GM19455 (cell line): Measurements from ENCODE around the gene KRT3.
"Not testable (repeated sequence)": the region's sequence is repeated elsewhere in the genome, so short reads cannot be mapped to it uniquely, and the experiment has no call there.

Source experiments
- ATAC-seq: cut with Tn5 transposase; IDR thresholded peaks from one replicate; pipeline ENCODE4 v1.9.1; 2021; ENCODE audit not compliant: unreplicated experiment

Gene KRT3

DNA sequence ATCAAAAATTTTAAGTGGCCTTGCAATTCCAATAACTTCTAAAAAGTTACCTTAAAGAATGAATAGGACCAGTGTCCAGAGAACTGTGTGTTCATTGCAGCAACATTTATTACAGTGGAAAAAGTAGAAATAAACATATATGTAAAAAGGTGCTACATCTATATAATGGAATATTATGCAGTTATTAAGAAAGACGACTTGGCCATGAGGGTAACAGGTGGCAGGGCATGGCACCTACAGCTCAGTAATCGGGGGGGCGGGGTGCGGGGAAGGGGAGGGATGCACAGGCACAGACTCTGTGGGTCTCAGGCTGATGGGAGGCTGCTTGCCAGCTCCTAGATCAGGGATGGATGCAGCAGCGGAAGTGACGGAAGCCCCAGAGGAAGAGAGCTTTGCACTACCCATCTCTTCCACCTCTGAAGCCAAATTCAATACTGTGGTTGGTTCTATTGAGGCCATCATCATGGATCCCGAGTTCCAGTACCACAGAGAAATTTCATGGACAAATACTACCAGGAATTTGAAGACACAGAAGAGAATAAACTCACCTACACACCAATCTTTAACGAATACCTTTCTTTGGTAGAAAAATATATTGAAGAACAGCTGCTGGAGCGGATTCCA is 32.8 kb downstream of the KRT3 start:
- ATAC-seq = no peak

DNA sequence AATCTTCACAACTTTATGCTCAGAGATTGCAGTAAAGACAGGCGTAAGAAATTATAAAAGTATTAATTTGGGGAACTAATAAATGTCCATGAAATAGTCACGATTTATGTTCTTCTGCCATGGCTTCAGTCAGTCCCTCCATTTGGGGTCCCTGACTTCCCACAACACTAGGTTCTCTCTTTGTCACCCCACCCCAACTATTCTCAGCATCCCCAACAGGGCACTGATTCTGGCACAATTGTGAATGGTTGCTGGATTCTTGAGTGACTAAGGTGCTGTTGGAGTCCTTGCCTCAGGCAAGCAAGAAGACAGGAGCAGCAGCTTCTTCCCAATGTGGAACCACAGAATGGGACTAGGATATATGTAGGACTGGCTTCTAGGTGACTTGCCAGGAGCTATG is 34.1 kb downstream of the KRT3 start:
- ATAC-seq = no peak

DNA sequence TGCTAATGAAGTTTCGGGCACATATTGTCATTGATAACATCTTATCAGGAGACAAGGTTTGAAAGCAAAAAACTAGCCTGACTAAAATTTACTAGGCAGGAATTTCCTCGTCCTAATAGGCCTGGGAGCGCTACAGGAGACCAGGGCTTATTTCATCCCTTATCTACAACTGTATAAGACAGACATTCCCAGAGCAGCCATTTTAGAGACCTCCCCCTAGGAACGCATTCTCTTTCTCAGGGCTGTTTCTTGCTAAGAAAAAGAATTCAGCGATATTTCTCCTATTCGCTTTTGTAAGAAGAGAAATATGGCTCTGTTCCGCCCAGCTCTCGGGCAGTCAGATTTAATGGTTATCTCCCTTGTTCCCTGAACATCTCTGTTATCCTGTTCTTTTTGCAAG is 34.7 kb downstream of the KRT3 start:
- not testable (repeated sequence) for ATAC-seq

DNA sequence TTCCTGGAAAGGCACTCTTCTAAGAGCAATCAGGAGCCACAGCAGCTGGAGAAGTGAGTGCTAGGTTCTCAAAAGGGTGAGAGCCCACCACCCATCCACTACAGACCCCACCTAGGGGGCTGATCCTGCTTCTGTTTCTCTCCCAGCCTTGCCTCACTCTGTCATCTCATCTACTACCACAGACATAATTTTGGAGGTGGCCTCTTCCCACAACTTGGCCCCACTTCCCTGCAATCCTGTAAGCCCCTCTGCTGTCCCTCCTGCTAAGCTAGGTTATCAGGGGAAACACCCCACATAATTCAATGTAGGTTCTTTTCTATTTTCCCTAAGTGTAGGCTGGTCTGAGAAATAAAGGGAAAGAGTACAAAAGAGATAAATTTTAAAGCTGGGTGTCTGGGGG is 35.3 kb downstream of the KRT3 start:
- no peak for ATAC-seq

DNA sequence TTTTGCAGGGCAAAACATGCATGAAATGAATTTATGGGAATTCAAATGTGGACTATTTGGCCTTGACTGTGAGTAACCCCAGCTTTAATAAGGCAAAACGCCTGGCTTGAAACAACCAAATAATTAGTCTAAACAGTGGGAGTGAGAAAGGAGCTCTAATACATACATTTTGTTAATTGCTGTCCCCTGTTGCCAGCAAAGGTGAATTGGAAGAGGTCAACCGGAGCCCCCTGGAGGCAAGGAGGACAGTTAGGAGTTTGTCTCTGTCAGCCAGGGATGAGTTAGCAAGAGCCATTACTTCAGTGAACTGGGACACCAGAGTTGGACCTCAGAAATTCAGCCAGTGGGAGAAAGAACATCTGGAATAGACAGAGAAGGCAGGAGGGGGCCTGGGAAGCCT is 36.2 kb downstream of the KRT3 start:
- no peak for ATAC-seq

DNA sequence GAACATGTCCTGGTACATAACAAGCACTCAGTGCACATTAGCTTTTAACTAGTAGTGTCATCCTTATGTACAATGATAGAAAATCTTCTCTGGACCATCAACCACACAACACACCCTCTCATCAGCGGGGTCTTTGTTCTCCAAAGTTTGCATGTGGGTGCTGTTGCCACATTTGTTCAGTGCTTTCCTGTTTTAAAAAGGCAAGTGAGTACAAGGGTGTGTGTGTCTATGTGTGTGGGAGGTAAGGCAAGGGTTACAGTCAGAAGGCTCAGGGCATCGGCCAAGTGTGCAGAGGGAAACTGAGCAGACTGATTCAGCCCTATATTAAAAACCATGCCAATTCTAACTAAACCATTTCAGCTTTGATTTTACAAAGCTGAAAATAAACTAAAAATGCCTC is 36.7 kb downstream of the KRT3 start:
- ATAC-seq = no peak

DNA sequence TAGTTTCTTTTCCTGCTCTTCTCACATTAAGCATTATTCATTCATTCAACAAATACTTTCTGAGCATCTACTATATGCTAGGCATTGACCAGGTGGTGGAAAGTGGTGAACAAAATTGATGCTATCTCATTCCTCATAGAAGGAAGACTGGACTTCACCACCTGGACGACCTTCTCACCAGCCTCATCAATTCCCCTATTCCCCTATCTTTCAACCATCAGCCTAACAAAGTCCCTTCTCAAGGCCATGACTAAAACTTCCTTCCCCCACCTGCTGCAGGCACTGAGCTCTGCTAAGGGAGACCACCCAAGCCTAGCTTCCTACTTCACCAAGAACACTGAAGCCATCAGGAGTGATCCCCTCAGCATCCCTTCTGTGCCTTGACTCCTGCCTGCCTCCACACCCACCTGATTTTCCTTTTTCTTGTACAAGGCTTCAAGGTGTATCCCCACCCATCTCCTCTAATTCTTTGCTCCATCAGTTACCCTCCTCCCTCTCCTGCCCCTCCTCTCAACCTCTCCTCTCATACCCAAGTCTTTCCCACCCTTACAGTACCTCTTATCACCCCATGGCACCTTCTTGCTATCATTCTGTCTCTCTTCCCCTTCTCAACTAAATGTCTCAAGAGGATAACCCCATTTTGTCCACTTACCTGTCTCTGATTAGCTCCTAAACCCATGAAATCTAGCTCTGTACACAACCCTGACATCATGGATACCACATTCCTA is 38.3 kb downstream of the KRT3 start:
- no peak for ATAC-seq

DNA sequence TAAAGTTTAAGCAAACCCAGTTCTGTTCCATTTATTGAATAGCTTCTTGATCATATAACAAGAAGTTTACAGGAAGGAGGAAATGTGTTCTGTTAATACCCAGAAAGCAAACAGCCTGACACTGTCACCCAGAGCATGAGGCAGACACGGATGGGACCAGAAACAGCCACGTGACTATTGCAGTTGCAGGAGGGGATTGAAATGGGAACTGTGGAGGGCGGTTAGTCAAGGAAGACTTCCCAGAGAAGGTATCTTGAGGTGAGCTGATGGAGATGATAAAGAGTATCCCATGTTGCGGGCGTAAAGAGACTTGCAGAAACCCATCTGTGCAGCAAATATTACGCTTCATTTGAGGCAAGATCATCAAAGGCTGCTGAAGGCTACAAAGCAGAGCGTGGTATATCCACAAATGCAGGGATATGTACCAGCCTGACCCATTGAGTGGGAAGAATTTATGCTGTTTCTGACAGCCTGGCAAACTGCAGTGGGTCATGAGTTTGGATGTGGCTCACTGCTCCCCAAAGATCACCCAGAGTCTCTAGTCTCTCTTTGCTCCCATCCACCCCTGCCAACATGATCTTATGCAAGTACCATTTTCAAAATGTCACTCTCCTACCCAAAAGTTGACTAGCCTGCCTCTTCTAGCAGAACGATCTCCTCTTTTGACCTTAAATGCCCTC is 39.5 kb downstream of the KRT3 start:
- no peak for ATAC-seq

DNA sequence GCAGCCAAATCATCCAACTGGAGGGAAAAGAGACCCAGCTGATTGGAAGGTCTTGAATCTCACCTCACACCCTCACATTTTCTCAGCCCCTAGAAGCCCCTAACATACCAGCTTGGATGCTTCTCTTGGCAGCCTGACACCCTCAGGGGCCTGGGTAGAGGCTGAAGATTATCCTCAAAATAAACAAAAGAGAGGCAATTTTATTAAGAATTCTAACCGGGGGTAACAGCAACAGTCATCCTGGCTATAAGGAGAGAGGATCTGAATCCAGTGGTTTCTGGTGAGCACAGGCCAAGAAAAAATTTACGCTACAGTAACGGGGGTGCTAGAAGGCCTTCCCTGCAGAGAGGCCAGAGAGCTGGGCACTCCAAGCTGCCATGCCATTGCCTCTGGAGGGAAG is 40.4 kb downstream of the KRT3 start:
- ATAC-seq = no peak

DNA sequence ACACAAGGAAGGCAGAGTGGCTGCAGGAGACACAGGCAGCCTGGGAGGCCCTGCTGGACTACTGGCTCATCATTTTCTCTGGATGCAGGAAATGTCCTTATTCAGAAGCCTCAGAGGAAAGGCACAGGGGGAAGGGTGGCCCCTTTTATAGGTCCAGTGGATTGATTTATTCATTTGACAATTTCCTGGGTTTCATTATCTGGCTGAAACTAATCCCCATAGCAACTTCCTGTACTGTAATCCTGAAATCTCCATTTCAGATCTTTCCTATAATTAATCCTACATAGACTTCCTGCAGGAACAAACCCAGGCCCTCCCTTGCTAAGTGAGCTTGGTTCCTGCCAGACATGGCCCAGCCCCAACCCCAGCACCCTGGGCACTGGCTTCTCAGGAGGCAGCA is 41.8 kb downstream of the KRT3 start:
- ATAC-seq = no peak

DNA sequence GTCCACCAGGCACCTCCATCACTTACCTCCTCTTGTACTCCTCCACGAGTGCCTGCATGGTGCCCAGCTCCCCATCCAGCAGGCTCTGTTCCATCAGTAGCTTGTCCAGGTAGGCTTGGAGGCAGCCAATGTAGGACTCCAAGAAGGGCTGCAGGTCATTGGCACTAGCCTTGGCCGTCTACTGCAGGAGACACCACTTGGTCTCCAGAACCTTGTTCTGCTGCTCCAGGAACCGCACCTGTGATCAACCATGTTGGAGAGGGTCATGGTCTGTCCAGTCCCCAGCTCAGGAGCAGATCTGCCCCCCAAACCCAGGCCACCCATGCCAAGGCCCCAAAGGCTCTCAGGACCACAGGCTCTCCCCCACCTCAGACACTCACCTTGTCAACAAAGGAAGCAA is 42.6 kb downstream of the KRT3 start:
- no peak for ATAC-seq

DNA sequence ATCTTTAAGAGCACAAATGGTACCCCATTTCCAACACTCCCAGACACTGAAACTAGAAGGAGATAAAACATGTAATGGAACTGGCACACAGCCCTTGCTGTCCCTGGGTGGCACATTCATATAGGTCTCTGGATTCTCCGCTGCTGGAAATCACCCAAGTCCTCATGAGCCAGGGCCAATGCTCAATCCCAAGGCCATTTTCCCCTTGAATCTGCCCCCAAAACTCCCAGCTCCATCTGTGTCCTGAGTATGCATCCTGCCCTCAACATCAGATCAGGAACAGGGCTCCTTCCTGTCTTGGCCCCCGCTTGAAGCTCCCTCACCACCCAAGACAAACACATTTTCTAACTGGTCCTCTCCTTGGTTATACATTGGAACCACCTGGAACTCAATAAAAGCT is 43.4 kb downstream of the KRT3 start:
- no peak for ATAC-seq

DNA sequence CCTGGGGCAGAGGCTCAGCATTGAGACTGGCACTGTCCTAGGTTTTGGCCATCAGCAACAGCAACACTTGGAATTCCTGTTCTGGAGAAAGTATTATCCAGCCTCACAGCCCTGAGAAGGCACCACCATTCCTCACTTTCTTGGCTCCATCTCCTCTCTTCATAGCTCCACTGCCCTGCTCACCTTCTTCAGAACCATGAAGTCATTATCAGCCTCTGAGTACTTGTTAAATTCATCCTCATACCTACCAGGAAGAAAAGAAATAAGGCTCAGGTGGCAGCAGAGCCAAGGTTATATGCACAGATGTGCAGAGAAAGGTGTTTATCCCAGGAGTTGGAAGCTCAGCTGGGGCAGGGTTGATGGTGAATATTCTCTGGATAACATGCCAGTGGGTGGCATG is 44.1 kb downstream of the KRT3 start:
- no peak for ATAC-seq

DNA sequence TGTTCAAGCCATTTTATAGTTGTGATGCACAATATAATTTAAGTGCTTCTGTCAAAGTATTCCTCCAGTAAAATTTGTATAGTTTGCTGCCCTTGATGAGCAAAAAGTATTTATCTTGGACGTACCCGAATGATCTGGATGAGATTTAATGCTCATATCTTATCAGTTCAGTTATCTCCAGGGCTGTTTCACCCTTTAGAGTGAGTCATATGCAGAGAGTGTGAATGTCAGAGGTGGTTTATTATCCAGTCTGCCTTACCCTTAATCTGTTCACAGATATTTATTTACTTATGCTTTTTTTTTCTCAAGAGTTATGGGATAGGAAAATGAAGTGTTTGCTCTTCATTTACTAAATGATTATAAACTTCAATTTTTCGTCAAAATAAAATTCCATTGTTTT is 45.4 kb downstream of the KRT3 start:
- not testable (repeated sequence) for ATAC-seq

DNA sequence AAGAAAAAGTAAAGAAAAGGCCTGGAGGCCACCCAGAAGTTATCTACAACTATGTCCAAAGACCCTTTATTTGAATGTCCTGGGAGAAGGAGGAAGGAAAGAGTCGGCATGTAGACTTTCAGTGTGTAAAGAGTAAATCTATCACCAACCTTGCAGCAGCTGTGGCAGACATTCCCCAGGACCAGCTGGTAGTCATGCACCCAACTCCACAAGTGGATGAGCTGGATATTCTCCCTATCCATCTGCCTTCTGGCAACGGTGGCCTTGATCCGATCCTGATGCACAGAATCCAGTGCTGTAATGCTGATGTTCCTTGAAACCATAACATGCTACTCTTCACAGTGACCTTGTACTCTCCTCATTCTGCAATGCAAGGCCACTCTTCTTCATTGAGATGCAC is 46.1 kb downstream of the KRT3 start:
- ATAC-seq = no peak

DNA sequence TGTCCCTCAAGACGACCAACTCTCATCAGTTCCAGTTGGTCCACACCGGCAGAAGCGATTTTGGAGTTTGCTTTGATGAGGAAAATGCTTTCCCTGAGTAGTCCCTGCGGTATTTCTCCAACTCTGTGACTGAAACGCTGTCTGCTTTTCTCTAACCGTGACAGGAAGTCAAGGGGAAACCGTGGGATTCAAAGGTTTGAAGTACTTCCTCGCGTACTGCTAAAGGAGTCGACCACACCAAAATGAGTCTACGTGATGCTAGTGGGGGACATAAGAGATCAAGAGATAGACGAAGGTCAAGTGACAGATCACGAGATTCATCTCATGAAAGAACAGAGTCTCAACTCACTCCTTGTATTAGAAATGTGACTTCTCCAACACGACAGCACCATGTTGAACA is 47.3 kb downstream of the KRT3 start:
- no peak for ATAC-seq

DNA sequence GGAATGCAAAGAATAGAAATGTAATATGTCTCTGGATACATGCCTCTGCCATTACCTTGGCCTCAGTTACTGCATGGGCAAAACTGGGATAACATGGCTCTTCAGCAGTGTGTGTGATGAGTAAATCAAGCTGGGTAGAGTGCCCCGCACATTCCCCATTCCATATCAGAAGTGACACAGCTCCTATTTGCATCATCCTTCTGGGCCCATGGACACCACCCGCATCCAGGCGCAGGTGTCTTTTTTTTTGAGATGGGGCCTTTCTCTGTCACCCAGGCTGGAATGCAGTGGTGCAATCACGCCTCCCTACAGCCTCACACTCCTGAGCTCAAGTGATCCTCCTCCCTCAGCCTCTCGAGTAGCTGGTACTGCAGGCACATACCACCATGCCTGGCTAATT is 50.4 kb downstream of the KRT3 start:
- no peak for ATAC-seq

DNA sequence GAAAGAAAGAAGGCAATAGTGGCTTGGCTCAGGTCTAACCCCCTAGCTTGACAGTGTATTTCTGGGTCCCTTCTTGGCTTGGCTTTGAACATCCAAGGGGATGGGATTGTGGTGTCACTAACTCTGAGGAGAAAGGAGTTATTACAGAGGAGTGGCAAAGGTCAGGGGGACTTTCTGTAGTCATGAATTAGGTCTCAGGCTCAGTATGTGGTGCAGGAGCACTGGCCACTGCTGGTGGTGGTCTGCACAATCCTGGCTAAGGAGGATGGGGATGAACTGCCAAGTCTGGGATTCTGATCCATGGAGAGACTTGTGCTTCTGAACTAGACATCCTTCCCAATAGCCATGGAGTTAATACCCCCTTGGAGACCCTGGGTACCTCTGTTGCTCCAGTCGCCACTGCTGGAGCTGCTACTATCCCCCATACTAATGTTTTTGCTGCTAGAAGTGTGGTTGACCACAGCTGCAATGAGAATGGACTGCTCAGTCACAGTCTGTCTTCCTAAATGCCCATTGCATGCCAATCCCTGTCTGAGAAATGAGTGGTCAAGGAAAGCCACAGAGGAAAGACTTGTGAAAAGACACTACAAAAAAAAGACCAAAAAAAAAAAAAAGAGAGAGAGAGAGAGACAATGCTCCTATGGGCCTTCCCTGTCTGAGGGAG is 51.3 kb downstream of the KRT3 start:
- no peak for ATAC-seq

DNA sequence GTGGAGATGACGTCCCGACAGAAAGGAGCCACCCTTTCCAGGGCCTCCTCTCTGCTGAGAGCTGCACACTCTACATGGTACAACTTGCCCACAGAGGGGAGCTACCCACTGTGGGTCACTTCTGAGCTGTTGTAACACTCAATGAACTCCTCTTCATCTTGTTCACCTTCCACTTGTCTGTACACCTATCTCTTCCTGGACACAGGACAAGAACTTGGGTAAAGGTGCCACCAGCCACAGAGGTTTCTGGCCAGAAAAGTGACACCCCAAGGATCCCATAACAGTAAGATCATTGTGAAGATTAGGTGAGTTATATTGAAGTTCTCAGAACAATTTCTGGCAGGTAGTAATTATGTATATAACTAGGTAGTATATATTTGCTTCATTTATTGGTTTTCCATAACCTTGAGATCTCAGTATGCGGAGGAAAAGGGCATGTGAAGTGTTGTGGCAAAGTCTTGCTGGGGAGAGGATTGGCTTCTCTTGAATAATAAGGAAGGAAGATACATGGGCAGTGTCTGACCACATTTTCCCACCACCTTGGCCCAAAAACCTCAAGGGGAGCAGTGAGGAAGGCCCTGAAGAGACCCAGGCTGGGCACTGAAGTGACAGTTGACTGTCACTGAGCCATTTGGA is 53.0 kb downstream of the KRT3 start:
- no peak for ATAC-seq

DNA sequence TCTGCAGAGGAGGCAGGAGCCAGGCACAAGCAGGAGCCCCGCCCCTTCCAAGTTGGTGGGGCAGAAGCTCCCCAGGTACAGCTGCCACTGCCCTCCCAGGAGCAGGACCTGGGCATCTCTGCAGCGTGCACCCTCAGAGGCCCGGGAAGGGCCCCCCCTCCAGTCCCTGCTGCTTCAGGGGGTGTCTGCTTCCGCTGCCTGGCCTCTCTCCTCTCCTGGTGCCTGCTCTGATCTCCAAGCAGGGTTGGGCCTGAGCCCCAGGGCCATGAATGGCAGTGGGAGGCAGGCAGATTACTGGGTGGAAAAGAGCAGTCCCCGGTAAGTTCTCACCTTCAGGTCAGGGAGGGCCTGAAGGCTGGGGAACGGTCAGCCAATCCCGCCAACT is 53.7 kb downstream of the KRT3 start:
- no peak for ATAC-seq

DNA sequence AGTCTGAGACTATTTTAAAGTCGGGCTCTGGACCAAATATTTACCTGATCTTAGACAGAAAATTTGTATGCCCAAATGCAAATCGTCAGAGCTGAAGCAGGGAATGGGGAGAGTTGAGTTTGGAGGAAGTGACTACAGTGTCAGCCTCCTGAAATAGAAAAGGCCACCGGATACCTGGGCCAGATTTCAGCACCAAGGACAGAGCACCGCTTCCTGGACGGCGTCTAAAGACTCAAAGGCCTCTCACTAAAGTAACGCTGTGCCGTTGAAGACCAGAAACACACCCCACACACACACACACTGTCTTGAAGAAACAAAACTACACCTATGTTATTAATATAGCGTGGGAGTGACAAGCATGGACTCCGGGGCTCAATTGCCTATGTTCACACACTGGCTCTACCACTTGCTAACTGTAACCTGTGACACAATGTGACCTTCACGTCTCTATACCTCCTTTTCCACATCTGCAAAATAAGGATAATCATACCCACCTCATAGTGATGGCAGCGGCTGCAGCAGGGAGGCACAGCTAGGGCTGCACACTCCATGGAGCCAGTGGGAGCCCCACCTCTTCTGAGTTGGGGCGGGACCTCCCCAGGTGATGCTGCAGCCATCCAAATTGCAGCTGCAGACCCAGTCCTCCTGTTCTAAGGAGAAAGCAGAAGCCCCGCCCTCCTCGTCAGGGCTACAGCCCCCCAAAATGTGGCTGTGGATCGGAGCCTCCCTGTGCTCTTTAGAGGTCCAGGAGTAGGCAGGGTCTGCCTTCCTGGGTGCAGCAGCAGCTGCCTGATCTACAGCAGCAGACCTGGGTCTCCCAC is 54.3 kb downstream of the KRT3 start:
- no peak for ATAC-seq
